SHP77 treated with DMSO at 0.1 percent for 48 hours (cell line): ENCODE data around the gene MAPK6.
A peak's percentile ranks its signal among the peaks of the same experiment; 100 is the strongest.

Experiments
- DNase-seq: peaks from one replicate; lab custom pipeline; 2025; lab: John Stamatoyannopoulos, UW

Gene MAPK6

DNA sequence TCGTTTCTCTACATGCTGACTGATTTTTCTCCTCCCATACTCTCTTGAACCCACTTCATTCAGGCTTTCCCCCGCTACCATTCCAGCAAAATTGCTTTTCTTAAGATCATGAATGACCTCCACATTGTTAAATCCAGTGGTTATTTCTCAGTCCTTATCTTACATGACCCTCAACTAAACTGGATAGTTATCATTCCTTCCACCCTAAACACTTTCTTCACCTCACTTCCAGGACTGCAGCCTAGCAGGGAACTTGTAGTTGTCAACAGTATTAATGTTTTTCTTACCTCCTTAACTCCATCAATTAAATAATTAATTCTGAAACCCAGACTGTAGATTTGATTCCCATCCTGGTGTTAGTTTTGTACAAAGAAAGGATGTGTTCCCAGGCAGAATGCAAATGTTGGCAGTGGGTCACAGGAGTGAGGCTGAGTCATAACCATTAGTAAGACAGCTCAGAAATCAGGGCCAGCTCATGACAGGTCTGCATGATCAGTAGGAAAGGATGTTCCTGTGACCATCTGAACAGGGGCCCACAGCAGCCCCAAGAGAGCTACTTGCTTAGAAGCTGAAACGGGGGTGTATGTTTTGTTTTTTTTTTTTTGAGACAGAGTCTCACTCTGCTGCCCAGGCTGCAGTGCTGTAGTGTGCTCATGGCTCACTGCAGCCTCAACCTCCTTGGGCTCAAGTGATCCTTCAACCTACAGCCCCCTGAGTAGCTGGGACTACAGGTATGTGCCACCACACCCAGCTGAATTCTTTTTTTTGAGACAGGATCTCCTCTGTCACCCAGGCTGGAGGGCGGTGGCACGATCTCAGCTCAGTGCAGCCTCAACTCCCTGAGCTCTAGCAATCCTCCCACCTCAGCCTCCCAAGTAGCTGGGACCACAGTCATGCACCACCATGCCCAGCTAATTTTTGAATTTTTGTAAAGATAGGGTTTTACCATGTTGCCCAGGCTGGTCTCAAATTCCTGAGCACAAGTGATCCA is 84.5 kb downstream of the MAPK6 start:
- DNase-seq: no peak

DNA sequence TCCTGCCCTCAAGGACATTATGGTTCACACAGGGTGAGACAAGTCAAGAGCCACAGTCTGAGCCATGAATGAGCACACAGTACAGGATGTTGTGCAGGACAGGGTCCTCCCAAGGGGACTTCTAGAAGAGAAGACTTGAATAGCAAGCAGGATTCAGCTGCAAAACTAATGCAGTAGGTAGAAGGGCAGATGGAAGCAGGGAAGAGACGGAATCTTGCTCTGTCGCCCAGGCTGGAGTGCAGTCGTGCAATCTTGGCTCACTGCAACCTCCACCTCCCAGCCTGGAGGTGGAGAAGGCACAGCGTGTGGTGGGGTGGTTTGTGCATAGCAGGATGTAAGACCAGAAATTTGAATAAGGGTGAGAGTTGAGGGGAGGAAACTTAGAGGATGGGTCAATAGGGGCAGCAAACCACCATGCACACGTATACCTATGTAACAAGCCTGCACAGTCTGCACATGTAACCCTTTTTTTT is 85.5 kb downstream of the MAPK6 start:
- DNase-seq: no peak

DNA sequence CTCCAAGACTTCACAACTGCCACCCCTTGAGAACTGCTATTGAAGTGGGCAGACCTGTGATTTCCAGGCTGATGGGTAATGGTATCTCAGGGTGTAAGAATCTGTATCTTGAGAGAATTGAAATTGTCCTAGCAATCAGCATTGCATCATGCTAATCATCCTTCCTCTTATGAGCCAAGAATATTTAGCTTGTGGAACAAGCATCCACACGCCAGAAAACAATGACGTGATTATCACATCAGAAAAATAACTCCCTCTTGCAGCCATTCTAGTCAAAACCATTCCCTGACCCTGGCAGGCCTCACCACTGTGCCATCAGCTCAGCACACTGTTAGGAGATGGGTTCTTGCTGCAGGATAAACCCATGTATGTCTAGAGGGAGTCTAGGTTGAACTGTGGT is 86.8 kb downstream of the MAPK6 start:
- no peak for DNase-seq

DNA sequence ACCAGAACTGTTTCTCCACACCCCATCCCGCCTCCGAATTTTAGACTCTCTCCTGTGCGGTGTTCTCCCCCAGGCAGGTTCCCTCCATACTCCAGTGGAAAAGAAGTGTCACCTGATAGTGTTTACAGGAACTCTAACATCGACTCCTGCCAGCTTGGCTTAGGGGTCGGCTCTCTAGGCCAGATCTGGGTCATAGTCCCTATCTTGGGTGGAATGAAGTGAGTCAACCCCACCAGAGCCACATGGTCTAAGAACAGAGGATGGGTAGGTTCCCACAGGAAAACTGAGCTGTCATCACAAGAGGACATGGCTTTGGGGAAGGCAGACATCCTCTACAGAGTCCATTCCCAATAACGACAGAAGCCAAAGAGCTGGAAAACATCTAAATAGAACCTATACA is 87.6 kb downstream of the MAPK6 start:
- DNase-seq: no peak

DNA sequence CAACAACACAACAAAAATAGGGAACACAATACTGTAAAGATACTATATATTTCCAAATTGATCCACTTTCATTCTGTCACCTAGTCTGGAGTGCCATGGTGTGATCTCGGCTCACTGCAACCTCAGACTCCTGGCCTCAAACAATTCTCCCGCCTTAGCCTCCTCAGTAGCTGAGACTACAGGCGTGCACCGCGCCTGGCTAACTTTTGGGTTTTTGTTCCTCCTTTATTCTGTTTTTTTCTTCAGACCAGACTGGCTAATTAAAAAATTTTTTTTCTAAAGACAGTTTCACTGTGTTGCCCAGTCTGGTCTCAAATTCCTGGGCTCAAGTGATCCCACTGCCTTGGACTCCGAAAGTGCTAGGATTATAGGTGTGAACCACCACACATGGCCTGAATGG is 88.2 kb downstream of the MAPK6 start:
- no peak for DNase-seq

DNA sequence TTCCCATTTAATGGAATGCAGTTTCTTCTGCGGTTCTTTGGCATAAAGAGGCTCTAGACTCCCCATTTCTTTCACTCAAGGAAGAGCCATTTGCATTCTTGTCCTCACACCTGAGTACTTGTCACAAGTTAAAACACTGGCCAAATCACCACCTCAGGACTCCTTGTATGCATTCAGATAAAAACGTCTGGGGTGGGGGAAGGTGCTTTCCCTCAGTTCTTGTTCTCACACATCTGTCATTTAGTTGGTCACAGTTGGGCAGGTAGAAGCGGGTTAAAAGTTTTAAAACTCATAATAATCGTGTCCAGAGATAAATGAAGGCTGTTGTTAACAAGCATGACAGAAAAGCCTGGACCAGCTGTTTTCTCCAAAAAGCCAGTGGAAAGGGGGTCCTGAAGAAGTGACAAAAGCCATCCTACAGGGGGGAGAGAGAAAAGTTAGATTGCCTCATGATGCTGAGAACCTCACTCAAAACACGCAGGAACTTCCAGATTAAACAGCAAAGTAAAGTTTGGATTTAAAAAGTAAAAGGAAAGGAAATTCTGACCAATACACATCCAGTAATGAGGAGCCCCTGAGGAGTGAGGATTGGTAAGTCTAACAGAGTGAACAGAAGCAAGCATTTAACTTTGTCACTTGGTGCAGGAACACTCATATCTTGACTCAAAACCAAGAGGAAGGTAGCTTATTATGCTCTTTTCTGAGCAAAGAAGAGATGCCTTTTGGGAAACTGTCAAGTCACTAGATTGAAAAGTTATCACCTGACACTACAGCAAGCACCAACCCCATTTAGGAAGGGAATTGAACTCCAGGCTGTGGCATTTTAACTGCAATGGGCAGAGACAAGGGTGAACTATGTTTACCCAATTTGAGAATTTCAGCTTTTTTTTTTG is 90.8 kb downstream of the MAPK6 start:
- no peak for DNase-seq

DNA sequence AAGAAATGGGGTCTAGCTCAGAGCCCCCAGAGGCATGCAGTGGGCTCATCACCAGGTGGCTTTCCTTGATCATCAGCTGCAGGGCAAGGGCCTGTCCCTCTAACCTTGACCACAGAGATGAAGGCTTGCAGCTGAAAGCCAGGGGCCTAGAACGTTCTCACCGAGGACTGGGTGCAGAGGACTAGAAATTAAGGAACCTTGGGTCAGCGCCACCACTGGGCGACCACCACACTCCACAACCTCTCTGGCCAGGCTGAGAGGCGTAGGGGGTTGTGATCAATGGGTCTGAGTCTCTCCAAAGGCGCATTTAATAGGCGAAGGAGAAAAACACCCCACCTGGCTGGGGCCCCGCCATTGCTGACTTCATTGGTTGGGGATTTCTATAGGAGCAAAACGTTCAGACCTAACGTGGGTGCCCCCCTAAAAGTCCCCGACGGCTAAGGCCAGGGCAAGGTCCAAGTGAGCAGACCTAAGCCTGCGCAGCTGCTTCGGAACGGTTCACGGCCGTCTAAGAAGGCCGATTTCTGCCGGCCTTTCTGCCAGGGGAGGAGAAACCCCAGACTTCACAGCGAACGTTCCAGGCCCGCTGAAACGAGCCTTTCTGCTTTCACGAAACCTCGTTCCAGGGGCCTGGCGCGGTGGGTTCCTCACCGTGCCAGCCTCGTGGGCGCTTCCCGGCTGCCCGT is 92.6 kb downstream of the MAPK6 start:
- no peak for DNase-seq

DNA sequence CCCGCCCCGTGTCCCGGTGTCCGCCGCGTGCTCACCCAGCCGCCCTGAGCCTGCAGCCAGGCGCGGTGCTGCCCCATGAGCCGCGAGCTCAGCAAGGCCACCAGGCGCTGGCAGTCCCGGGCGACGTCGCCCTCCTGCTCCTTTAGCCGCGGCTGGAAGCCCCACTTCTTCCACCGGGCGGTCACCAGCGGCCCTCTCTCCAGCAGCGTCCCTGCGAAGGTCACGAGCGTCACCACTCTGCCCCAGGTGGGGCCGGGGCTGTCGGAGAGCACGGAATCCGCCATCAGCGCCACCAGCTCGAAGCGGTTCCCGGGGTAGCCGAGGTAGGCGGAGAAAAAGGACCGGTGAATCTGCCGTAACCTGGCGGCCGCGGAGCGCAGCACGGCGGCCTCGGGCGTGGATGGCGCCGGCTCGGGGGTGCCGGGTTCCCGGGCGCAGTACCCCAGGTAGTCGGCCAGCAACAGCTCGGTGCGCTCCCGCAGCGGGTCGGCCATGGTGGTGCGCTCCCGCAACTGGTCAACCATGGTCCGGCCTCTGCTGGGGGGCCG is 93.3 kb downstream of the MAPK6 start:
- no peak for DNase-seq

DNA sequence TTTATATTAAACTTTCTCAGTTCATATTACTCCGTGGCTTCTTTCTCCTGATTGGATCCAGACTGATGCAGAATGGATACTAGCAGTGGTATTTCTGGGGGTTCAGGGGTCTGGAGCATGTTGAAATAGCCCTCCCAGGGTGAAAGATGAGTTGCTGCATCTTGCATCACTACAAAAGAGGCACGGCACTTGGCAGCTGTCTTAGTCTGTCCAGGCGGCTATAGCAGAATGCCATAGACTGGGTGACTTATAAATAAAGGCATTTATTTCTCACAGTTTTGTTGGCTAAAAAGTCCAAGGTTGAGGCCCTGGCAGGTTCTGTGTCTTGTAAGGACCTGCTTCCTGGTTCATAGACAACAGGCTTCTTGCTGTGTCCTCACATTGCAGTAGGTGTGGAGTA is 94.2 kb downstream of the MAPK6 start:
- DNase-seq: no peak

DNA sequence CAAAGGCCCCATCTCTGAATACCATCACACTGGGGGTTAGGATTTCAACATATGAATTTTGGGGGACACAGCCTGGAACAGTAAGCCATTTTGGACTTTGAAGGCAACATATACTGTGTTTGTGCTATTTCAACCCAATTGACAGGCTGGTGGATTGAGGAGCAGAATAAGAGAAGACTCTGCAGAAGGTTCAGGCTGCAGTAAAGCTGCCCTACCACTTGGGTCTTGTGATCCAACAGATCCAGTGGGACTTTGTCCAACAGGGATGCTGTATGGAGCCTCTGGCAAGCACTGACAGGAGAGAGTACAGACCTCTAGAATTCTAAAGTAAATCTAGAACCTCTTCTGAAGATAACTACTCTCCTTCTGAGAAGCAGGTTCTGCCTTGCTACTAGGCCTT is 94.7 kb downstream of the MAPK6 start:
- DNase-seq: no peak

DNA sequence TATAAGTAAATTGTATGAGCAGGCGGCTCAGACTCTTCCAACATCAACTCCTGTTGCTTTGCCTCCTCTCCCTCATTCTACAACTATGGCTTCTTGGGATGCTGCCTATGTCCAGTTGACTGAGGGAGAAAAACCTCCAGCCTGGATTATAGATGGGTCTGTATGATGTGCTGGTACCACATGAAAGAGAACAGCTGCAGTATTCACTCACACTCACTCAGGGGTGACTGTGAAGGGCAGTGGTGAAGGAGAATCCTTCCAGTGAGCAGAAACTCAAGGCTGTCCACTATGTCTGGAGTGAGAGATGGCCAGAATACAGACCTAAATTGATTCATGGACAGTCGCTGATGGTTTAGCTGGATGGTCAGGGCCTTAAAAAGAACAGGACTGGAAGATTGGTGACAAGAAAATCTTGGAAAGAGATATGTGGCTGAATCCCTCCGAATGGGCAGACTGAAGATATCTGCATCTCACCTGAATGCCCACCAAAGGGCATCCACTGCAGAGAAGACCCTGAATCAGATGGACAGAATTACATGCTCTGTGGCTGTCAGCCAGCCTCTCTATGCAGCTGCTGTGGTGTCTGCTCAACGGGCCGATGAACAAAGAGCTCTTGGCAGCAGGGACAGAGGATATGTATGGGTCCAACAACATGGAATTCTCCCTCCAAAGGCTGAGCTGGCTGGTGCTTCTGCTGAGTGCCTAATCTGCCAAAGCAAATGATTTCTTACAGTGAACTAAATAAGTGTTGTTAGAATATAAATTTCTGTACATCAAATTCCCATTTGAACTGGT is 95.4 kb downstream of the MAPK6 start:
- DNase-seq: peak; percentile 5

DNA sequence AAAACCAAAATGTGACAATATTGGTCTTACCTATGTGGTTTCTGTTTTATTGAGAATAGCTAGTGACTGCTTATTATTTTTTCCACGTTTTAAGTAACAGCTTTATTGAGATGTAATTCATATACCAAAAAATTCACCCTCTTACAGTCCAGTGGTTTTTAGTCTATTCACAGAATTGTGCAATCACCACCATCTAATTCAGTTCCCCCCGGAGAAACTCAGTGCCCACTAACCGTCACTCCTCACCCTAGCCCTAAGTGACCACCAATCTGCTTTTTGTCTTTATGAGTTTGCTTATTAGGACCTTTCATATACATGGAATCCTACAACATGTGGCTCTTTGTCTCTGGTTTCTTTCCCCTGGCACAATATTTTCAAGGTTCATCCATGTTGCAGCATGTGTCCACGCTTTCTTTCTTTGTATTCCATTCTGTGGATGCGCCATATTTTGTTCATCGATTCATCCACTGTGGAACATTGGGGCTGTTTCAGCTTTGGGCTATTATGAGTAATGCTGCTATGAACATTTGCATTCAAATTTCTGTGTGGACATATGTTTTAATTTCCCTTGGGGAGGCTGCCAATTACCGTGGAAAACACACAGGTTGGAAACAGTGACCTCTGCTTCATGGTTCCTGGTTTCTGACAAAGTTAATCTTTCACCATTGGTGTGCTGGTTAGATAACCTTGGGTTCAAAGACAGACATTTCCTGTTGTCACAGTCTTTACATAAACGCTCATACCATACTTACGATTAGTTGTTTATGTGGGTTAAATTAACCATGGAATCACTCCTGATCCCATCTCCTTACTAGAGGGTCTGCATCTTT is 96.8 kb downstream of the MAPK6 start:
- no peak for DNase-seq
